ENCODE measurements around the gene MATN1.
"Not testable (repeated sequence)": the region's sequence is repeated elsewhere in the genome, so short reads cannot be mapped to it uniquely, and the experiment has no call there.

- TF ChIP-seq CTCF (IDR thresholded peaks at IDR 0.05; ENCODE audit: low read depth, low read length, poor library complexity, severe bottlenecking); EZH2phosphoT487 (IDR thresholded peaks at IDR 0.05; ENCODE audit: borderline replicate concordance, low read length): not testable (repeated sequence)
Observed at GRCh38 chr1:30766948-30767347, 43.6 kb upstream of the MATN1 start.
